K562 (cell line): ENCODE measurements around the gene ATP5F1D. TPM values are rescaled to one million over a fixed set of nuclear protein-coding genes. Genes with fewer than 3 reads are reported as not detected.

Source experiments
- BRCA1 ChIP-seq, 2 experiments: fragments of 450-650 bp in 1 of 2; sonication (generic) in 1 of 2; formaldehyde crosslinking in 1 of 2; IDR thresholded peaks; 2 replicates each; pipeline versions ENCODE4 v1.5.0 to v1.6.1; 2017 to 2020; ENCODE audit warnings: mild to moderate bottlenecking in 1 of 2, missing genetic modification reagents in 1 of 2
- EGR1 ChIP-seq: fragments of 450-650 bp; conservative IDR thresholded peaks from 2 replicates; pipeline ENCODE4 v1.6.1; 2017; ENCODE audit warnings: mild to moderate bottlenecking
- MCM2 ChIP-seq: fragments of 450-650 bp; IDR thresholded peaks from 2 replicates; pipeline ENCODE4 v1.6.1; 2017; ENCODE audit warnings: low read depth, mild to moderate bottlenecking
- NUFIP1 ChIP-seq: fragments of 450-650 bp; IDR thresholded peaks from 2 replicates; pipeline ENCODE4 v1.6.1; 2018; ENCODE audit not compliant: partially characterized antibody
- POLR2AphosphoS5 ChIP-seq: IDR thresholded peaks from 2 replicates; pipeline ENCODE4 v1.6.1; 2011; ENCODE audit warnings: mild to moderate bottlenecking, low read depth, low read length, moderate library complexity; ENCODE audit not compliant: control insufficient read depth, insufficient read depth
- RFX5 ChIP-seq: IDR thresholded peaks from 2 replicates; pipeline ENCODE4 v1.6.1; 2011; ENCODE audit warnings: low read depth, mild to moderate bottlenecking, improper control_type of control experiment, low read length
- TBL1XR1 ChIP-seq, 2 experiments: IDR thresholded peaks; 2 replicates each; pipeline ENCODE4 v1.6.1; 2012; ENCODE audit warnings: improper control_type of control experiment in 2 of 2, low read length in 2 of 2, mild to moderate bottlenecking in 1 of 2
- THRAP3 ChIP-seq: fragments of 450-650 bp; IDR thresholded peaks from 2 replicates; pipeline ENCODE4 v1.6.1; 2016; ENCODE audit warnings: mild to moderate bottlenecking, inconsistent platforms, borderline replicate concordance
- XRCC5 ChIP-seq: fragments of 200-400 bp; formaldehyde crosslinking; IDR thresholded peaks from 2 replicates; pipeline ENCODE4 v1.6.1; 2017; ENCODE audit warnings: low read depth, mild to moderate bottlenecking, low read length
- YY1 ChIP-seq, 3 experiments: IDR thresholded peaks; 2 replicates each; pipeline ENCODE4 v1.6.1; 2011; ENCODE audit warnings: low read length in 2 of 3, mild to moderate bottlenecking in 2 of 3, moderate library complexity in 2 of 3, borderline replicate concordance in 1 of 3, control low read depth in 1 of 3, low read depth in 1 of 3; ENCODE audit not compliant: insufficient read depth in 3 of 3, insufficient replicate concordance in 2 of 3, control insufficient read depth in 1 of 3, insufficient read length in 1 of 3; ENCODE audit errors: extremely low read depth in 1 of 3
- ZKSCAN8 ChIP-seq: fragments of 200-800 bp; sonication (Bioruptor generic); IDR thresholded peaks from 2 replicates; pipeline ENCODE4 v1.6.1; 2016; ENCODE audit warnings: missing genetic modification characterization, missing compliant biosample characterization
- ZNF311 ChIP-seq: fragments of 250-450 bp; sonication (Bioruptor Pico); IDR thresholded peaks from 2 replicates; pipeline ENCODE4 v1.4.0; 2020; ENCODE audit warnings: mild to moderate bottlenecking, moderate library complexity
- ZNF584 ChIP-seq: fragments of 200-800 bp; sonication (Bioruptor generic); IDR thresholded peaks from 2 replicates; pipeline ENCODE4 v1.6.1; 2016; ENCODE audit warnings: low read depth, mild to moderate bottlenecking, missing genetic modification characterization, missing compliant biosample characterization
- ZNF695 ChIP-seq: fragments of 450-650 bp; formaldehyde crosslinking; IDR thresholded peaks from 2 replicates; pipeline ENCODE4 v1.4.0; 2020; ENCODE audit warnings: mild to moderate bottlenecking, moderate library complexity
- ZNF707 ChIP-seq: fragments of 250-450 bp; sonication (Bioruptor Pico); conservative IDR thresholded peaks from 2 replicates; pipeline ENCODE4 v1.8.0; 2022; ENCODE audit warnings: inconsistent platforms, mild to moderate bottlenecking, moderate library complexity
- ZNF780A ChIP-seq: fragments of 250-450 bp; sonication (Bioruptor Pico); IDR thresholded peaks from 2 replicates; pipeline ENCODE4 v1.5.0; 2021; ENCODE audit warnings: mild to moderate bottlenecking
- polyA plus RNA-seq, 8 experiments: library from polyadenylated mRNA; depleted of rRNA in 4 of 8; stranded (reverse) in 5 of 8; unstranded in 3 of 8; fragments of >200 nt; fragmentation: Nextera tagmentation in 2 of 8; fragmentation: Illumina TruSeq in 1 of 8; extraction: Ambion mirVana in 2 of 8; extraction: Trizol in 1 of 8; gene quantifications; 2 replicates each; pipeline versions ENCODE4 v1.2.1 to v1.2.3, GENCODE V29; 2011 to 2014; ENCODE audit warnings: inconsistent platforms in 1 of 8, missing spikeins in 1 of 8
- total RNA-seq, 7 experiments: library from RNA; depleted of rRNA in 6 of 7; stranded (reverse); fragments of >200 nt in 6 of 7; fragmentation: Illumina TruSeq in 2 of 7; extraction: Trizol in 2 of 7; gene quantifications; 2 replicates each; pipeline versions ENCODE4 v1.2.1 to v1.2.3, GENCODE V29; 2011 to 2021; ENCODE audit warnings: low replicate concordance in 1 of 7
- TF ChIP-seq, protein P1 (sequence below): sonication (generic); formaldehyde crosslinking; IDR thresholded peaks from 2 replicates; pipeline ENCODE4 v1.8.1; 2023; ENCODE audit warnings: mild to moderate bottlenecking, missing genetic modification reagents
- TF ChIP-seq, protein P2 (sequence below): fragments of 250-450 bp; sonication (Bioruptor Pico); IDR thresholded peaks from 2 replicates; pipeline ENCODE4 v1.9.0; 2021; ENCODE audit warnings: mild to moderate bottlenecking, inconsistent platforms
- TF ChIP-seq, protein P3 (sequence below): sonication (generic); formaldehyde crosslinking; IDR thresholded peaks from 2 replicates; pipeline ENCODE4 v1.9.0; 2022; ENCODE audit warnings: mild to moderate bottlenecking, missing genetic modification reagents
- TF ChIP-seq, protein P4 (sequence below): IDR thresholded peaks from 2 replicates; pipeline ENCODE4 v1.6.1; 2011; ENCODE audit not compliant: insufficient read length; ENCODE audit errors: extremely low read depth
- TF ChIP-seq, protein P5 (sequence below): sonication (generic); formaldehyde crosslinking; IDR thresholded peaks from 2 replicates; pipeline ENCODE4 v1.5.0; 2020; ENCODE audit warnings: missing genetic modification reagents

The ATP5F1D gene
- total and polyA plus RNA-seq, 9 of the 15 experiments (the other 6 are each of a cell fraction or from before 2014, with no cell fraction given) = 3.9 to 409 (median 36.8) TPM

DNA sequence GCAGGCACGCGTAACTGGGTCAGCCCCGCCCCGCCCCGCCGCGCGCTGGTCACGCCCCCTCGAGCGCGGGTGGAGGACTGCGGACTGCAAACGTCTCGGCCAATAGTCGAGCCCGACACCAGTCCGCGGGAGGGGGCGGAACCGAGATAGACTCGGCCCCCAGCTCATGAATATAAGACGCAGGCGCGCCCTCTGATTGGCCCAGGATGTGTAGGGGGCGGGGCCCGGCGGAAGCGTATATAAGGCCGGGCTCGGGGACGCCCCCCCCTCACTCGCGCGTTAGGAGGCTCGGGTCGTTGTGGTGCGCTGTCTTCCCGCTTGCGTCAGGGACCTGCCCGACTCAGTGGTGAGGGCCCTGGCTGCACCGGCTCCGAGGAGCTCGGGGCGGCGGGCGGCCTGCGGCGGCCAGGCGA lies 27.5 kb downstream of the ATP5F1D start, which contains the start of gene CIRBP (continued):
- TF ChIP-seq TBL1XR1 (IDR thresholded peaks at IDR 0.05; ENCODE audit: low read length in 2 of 2) (no peak), ZNF311 (CRISPR knock-in tag) (no peak), THRAP3 (no peak), MCM2 (no peak), YY1 (IDR thresholded peaks at IDR 0.05; ENCODE audit: borderline replicate concordance in 1 of 3, control insufficient read depth in 1 of 3, extremely low read depth in 1 of 3, insufficient read depth in 3 of 3, insufficient read length in 1 of 3, insufficient replicate concordance in 2 of 3, low read depth in 1 of 3, low read length in 2 of 3) (no peak), ZNF584 (CRISPR knock-in tag) (no peak), ZNF695 (CRISPR knock-in tag) (no peak), ZNF707 (no peak; the same call in 1 of the 2 replicates), EGR1 (peak; percentile 83), ZKSCAN8 (CRISPR knock-in tag) (no peak), XRCC5 (no peak), POLR2AphosphoS5 (peak; percentile 98), BRCA1 (IDR thresholded peaks at IDR 0.05) (no peak), BRCA1 (CRISPR knock-in tag; IDR thresholded peaks at IDR 0.05) (no peak), RFX5 (no peak; the same call in 1 of the 2 replicates), NUFIP1 (no peak), ZNF780A (no peak)
- TF ChIP-seq, protein P1, sequence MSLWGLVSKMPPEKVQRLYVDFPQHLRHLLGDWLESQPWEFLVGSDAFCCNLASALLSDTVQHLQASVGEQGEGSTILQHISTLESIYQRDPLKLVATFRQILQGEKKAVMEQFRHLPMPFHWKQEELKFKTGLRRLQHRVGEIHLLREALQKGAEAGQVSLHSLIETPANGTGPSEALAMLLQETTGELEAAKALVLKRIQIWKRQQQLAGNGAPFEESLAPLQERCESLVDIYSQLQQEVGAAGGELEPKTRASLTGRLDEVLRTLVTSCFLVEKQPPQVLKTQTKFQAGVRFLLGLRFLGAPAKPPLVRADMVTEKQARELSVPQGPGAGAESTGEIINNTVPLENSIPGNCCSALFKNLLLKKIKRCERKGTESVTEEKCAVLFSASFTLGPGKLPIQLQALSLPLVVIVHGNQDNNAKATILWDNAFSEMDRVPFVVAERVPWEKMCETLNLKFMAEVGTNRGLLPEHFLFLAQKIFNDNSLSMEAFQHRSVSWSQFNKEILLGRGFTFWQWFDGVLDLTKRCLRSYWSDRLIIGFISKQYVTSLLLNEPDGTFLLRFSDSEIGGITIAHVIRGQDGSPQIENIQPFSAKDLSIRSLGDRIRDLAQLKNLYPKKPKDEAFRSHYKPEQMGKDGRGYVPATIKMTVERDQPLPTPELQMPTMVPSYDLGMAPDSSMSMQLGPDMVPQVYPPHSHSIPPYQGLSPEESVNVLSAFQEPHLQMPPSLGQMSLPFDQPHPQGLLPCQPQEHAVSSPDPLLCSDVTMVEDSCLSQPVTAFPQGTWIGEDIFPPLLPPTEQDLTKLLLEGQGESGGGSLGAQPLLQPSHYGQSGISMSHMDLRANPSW = no peak
- TF ChIP-seq, protein P2, sequence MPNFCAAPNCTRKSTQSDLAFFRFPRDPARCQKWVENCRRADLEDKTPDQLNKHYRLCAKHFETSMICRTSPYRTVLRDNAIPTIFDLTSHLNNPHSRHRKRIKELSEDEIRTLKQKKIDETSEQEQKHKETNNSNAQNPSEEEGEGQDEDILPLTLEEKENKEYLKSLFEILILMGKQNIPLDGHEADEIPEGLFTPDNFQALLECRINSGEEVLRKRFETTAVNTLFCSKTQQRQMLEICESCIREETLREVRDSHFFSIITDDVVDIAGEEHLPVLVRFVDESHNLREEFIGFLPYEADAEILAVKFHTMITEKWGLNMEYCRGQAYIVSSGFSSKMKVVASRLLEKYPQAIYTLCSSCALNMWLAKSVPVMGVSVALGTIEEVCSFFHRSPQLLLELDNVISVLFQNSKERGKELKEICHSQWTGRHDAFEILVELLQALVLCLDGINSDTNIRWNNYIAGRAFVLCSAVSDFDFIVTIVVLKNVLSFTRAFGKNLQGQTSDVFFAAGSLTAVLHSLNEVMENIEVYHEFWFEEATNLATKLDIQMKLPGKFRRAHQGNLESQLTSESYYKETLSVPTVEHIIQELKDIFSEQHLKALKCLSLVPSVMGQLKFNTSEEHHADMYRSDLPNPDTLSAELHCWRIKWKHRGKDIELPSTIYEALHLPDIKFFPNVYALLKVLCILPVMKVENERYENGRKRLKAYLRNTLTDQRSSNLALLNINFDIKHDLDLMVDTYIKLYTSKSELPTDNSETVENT (CRISPR knock-in tag) = peak; percentile 84; the same call in 1 of the 2 replicates
- TF ChIP-seq, protein P3, sequence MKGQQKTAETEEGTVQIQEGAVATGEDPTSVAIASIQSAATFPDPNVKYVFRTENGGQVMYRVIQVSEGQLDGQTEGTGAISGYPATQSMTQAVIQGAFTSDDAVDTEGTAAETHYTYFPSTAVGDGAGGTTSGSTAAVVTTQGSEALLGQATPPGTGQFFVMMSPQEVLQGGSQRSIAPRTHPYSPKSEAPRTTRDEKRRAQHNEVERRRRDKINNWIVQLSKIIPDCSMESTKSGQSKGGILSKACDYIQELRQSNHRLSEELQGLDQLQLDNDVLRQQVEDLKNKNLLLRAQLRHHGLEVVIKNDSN = peak; percentile 65
- TF ChIP-seq, protein P4, sequence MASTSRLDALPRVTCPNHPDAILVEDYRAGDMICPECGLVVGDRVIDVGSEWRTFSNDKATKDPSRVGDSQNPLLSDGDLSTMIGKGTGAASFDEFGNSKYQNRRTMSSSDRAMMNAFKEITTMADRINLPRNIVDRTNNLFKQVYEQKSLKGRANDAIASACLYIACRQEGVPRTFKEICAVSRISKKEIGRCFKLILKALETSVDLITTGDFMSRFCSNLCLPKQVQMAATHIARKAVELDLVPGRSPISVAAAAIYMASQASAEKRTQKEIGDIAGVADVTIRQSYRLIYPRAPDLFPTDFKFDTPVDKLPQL = peak; percentile 95
- TF ChIP-seq, protein P5, sequence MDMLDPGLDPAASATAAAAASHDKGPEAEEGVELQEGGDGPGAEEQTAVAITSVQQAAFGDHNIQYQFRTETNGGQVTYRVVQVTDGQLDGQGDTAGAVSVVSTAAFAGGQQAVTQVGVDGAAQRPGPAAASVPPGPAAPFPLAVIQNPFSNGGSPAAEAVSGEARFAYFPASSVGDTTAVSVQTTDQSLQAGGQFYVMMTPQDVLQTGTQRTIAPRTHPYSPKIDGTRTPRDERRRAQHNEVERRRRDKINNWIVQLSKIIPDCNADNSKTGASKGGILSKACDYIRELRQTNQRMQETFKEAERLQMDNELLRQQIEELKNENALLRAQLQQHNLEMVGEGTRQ (CRISPR knock-in tag) = no peak
